Activated CD4-positive, alpha-beta T cell treated with anti-CD3 and anti-CD28 coated beads, Interleukin-2, amount 10 ng/mL, durations not matched to agents 7 days and 5 days (primary cell): Measurements from ENCODE around the gene NR2F1. TPM values are rescaled to one million over a fixed set of nuclear protein-coding genes. Genes with fewer than 3 reads are reported as not detected.

Experiments used
- CTCF ChIA-PET: fragments of 350-600 bp; sonication (Branson Sonifier 250); formaldehyde crosslinking; loops from one replicate; lab custom pipeline; 2021; ENCODE audit warnings: antibody characterized with exemption; lab: Charles Lee
- POLR2A ChIA-PET: fragments of 350-600 bp; sonication (Branson Sonifier 250); formaldehyde crosslinking; loops from one replicate; lab custom pipeline; 2021; ENCODE audit warnings: antibody characterized with exemption; lab: Charles Lee
- DNase-seq: peaks from one replicate; pipeline ENCODE4 v3.0.0-alpha.2; 2020
- H3K27ac Mint-ChIP-seq: one replicate; pipeline ENCODE4 v1.8.0; 2021; ENCODE audit warnings: mild to moderate bottlenecking, moderate library complexity, mixed read lengths
- H3K27me3 Mint-ChIP-seq: one replicate; pipeline ENCODE4 v1.8.0; 2021; ENCODE audit warnings: mixed read lengths
- H3K36me3 Mint-ChIP-seq: one replicate; pipeline ENCODE4 v1.8.0; 2021; ENCODE audit warnings: low read depth, mixed read lengths
- H3K4me1 Mint-ChIP-seq: one replicate; pipeline ENCODE4 v1.8.0; 2021; ENCODE audit warnings: mixed read lengths
- H3K4me3 Mint-ChIP-seq: one replicate; pipeline ENCODE4 v1.8.0; 2021; ENCODE audit warnings: mild to moderate bottlenecking, moderate library complexity, mixed read lengths
- H3K9me3 Mint-ChIP-seq: one replicate; pipeline ENCODE4 v1.8.0; 2021; ENCODE audit warnings: mixed read lengths
- total RNA-seq, 2 experiments: library from RNA; stranded (reverse); gene quantifications; one replicate each; pipeline ENCODE4 v1.2.3, GENCODE V29; 2021

NR2F1 gene
- total RNA-seq, 2 experiments from 2014 or later, result not detected

GRCh38 chr5:93573354-93574351, 9.4 kb upstream of the NR2F1 start:
- POLR2A ChIA-PET, result no interaction called here
- H3K27ac Mint-ChIP-seq, result peak overlapping the region; percentile 66

DNA sequence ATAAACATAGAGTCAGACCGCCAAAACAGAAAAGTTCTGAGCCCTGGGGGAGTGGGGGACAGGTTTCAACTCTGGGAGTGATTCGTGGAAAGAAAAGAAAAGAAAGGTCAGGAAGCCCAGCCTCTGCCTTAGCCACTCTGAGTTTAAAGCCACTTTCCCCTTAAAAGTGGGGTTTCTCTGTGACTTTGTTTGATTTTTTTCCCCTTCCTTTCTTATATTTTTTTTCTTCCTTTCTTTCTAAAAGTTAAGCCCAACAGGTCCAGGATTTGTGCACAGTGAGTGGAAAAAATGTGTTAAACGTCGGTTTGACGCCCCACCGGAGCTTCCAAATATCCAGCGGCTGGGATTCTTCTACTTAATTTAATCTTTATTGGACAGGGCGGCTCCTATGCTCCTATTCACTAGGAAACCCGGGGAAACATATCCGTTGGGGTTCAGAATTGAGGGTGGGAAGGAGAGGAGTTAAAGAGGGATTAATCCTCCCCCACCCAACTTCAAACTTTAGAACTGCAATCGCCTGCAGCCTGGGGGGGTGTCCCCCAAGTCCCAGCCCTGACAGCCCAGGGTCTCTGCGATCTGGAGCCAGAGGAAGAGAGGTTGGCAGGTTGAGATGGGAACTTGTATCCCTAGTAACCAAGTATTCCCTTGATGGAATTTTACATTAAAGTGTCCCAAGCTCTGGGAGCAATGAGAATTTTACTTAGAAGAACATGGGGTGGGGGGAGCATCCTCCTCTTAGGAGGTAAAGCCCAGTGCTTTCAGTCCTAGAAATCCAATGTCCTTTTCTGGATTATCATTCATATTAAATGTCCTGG, 8.3 kb upstream of the NR2F1 start:
- ChIA-PET POLR2A (no interaction called here), CTCF (interaction anchor here (1.2 kb wide), 1 partner anchor 12 kb away, joined by 3 read pairs; no protein-coding TSS in a partner anchor)
- Mint-ChIP-seq H3K36me3 (no peaks in the 10 kb centered on the region), H3K4me3 (no peak overlapping the region), H3K4me1 (peaks cover 15% of the 10 kb centered on the region), H3K27me3 (peaks cover 90% of the 10 kb centered on the region), H3K9me3 (no peaks in the 10 kb centered on the region), H3K27ac (no peak overlapping the region)
- no peak for DNase-seq

More at GRCh38 chr5:93573354-93574351, 9.4 kb upstream of the NR2F1 start:
- H3K9me3 Mint-ChIP-seq, result no peaks in the 10 kb centered on the region
- CTCF ChIA-PET, result no interaction called here
- peak overlapping the region; percentile 22 for H3K4me3 Mint-ChIP-seq
- peaks cover 14% of the 10 kb centered on the region for H3K4me1 Mint-ChIP-seq
- no peaks in the 10 kb centered on the region for H3K36me3 Mint-ChIP-seq
- DNase-seq, result no peak
- H3K27me3 Mint-ChIP-seq, result peaks cover 96% of the 10 kb centered on the region

- ChIA-PET POLR2A (no interaction called here), CTCF (interaction anchor here (1.2 kb wide), 1 partner anchor 11 kb away, joined by 3 read pairs; no protein-coding TSS in a partner anchor)
- Mint-ChIP-seq H3K9me3 (no peaks in the 10 kb centered on the region), H3K4me3 (no peak overlapping the region), H3K4me1 (peaks cover 23% of the 10 kb centered on the region), H3K27me3 (peaks cover 89% of the 10 kb centered on the region), H3K27ac (no peak overlapping the region), H3K36me3 (no peaks in the 10 kb centered on the region)
- DNase-seq, result no peak
These were observed 7.3 kb upstream of the NR2F1 start for GRCh38 chr5:93575461-93576414.

- peaks cover 16% of the 10 kb centered on the region for H3K4me1 Mint-ChIP-seq
- peaks cover 78% of the 10 kb centered on the region for H3K27me3 Mint-ChIP-seq
- ChIA-PET POLR2A (no interaction called here), CTCF (interaction anchor here (1.0 to 1.8 kb wide), 4 partner anchors 15 to 223 kb away, joined by 3 to 6 read pairs (median 5); no protein-coding TSS in a partner anchor)
- no peak for DNase-seq
- no peaks in the 10 kb centered on the region for H3K36me3 Mint-ChIP-seq
- H3K27ac Mint-ChIP-seq, result no peak overlapping the region
- no peaks in the 10 kb centered on the region for H3K9me3 Mint-ChIP-seq
- no peak overlapping the region for H3K4me3 Mint-ChIP-seq
These were observed 5.8 kb upstream of the NR2F1 start for GRCh38 chr5:93576994-93577853.

GRCh38 chr5:93577854-93578812, 4.9 kb upstream of the NR2F1 start:
- peaks cover 15% of the 10 kb centered on the region for H3K4me1 Mint-ChIP-seq
- DNase-seq, result no peak
- no peaks in the 10 kb centered on the region for H3K36me3 Mint-ChIP-seq
- CTCF ChIA-PET, result interaction anchor here (0.9 to 1.8 kb wide), 5 partner anchors 9 to 223 kb away, joined by 3 to 6 read pairs (median 4); no protein-coding TSS in a partner anchor
- no peak overlapping the region for H3K27ac Mint-ChIP-seq
- H3K27me3 Mint-ChIP-seq, result peaks cover 70% of the 10 kb centered on the region
- POLR2A ChIA-PET, result no interaction called here
- no peak overlapping the region for H3K4me3 Mint-ChIP-seq
- no peaks in the 10 kb centered on the region for H3K9me3 Mint-ChIP-seq

GRCh38 chr5:93578813-93579691, 4.0 kb upstream of the NR2F1 start:
- peaks cover 61% of the 10 kb centered on the region for H3K27me3 Mint-ChIP-seq
- no peak for DNase-seq
- CTCF ChIA-PET, result interaction anchor here (0.9 to 1.8 kb wide), 4 partner anchors 8 to 222 kb away, joined by 3 to 6 read pairs (median 4); no protein-coding TSS in a partner anchor
- no peaks in the 10 kb centered on the region for H3K9me3 Mint-ChIP-seq
- H3K4me3 Mint-ChIP-seq, result no peak overlapping the region
- no peaks in the 10 kb centered on the region for H3K36me3 Mint-ChIP-seq
- peaks cover 17% of the 10 kb centered on the region for H3K4me1 Mint-ChIP-seq
- POLR2A ChIA-PET, result interaction anchor here (0.6 kb wide), 1 partner anchor 8 kb away, joined by 5 read pairs; no protein-coding TSS in a partner anchor
- H3K27ac Mint-ChIP-seq, result no peak overlapping the region

GRCh38 chr5:93579692-93580062, 3.3 kb upstream of the NR2F1 start:
- no peak for DNase-seq
- H3K4me3 Mint-ChIP-seq, result no peak overlapping the region
- no peak overlapping the region for H3K27ac Mint-ChIP-seq
- H3K36me3 Mint-ChIP-seq, result no peaks in the 10 kb centered on the region
- ChIA-PET POLR2A (no interaction called here), CTCF (interaction anchor here (1.2 kb wide), 1 partner anchor 39 kb away, joined by 3 read pairs; no protein-coding TSS in a partner anchor)
- H3K9me3 Mint-ChIP-seq, result no peaks in the 10 kb centered on the region
- H3K4me1 Mint-ChIP-seq, result peaks cover 17% of the 10 kb centered on the region
- H3K27me3 Mint-ChIP-seq, result peaks cover 55% of the 10 kb centered on the region

GRCh38 chr5:93580063-93580926, 2.7 kb upstream of the NR2F1 start:
- Mint-ChIP-seq H3K27ac (no peak overlapping the region), H3K4me1 (peaks cover 17% of the 10 kb centered on the region), H3K4me3 (no peak overlapping the region), H3K27me3 (peaks cover 50% of the 10 kb centered on the region), H3K9me3 (no peaks in the 10 kb centered on the region), H3K36me3 (no peaks in the 10 kb centered on the region)
- ChIA-PET POLR2A (no interaction called here), CTCF (interaction anchor here (1.2 kb wide), 1 partner anchor 38 kb away, joined by 3 read pairs; no protein-coding TSS in a partner anchor)
- no peak for DNase-seq

DNA sequence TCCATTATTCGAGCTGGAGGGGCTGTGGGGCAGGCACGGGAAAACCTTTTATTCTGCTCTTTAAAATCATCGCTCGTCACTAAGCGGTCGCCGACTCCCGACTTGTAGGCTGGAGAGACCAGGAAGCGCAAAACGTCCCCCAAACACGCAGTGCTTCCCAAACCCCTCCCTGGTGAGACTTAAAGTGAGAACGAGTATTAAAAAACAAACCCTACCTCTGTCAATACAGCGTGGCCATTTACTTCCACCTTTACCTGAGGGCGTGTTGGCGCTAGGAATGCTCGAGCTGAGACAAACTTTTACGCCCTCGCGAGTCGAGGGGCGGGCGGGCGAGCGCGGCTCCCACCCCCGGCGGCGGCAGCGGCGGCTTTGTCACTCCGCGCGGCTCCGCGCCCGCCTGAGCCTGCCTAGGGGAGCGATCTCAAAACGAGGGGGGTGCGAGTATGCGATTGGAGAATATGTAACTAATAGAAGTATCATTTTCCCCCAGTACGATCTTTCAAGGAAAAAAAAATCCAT, 2.0 kb upstream of the NR2F1 start, which contains the start of gene NR2F1-AS1:
TSS of gene NR2F1-AS1 (minus strand) at position 293 of the 519 bp plus-strand sequence.
- POLR2A ChIA-PET, result no interaction called here
- no peaks in the 10 kb centered on the region for H3K36me3 Mint-ChIP-seq
- peaks cover 49% of the 10 kb centered on the region for H3K27me3 Mint-ChIP-seq
- CTCF ChIA-PET, result no interaction called here
- no peak within 1 kb of the TSS for H3K4me3 Mint-ChIP-seq
- no peak for DNase-seq
- H3K9me3 Mint-ChIP-seq, result no peaks in the 10 kb centered on the region
- H3K27ac Mint-ChIP-seq, result no peak within 1 kb of the TSS
- peaks cover 20% of the 10 kb centered on the region for H3K4me1 Mint-ChIP-seq
